Germinal center (tissue), 1 donor: ENCODE data around the gene TM7SF3.

Experiments used
- DNase-seq: peaks from one replicate; pipeline ENCODE4 v3.0.0; 2012; ENCODE audit warnings: mixed read lengths, low spot score

The TM7SF3 gene

GRCh38 chr12:27014859-27015729 lies 910 bp upstream of the TM7SF3 start:
- no peak for DNase-seq

- DNase-seq = no peak
Observed at GRCh38 chr12:27013611-27014084, 536 bp downstream of the TM7SF3 start.

- no peak for DNase-seq
Observed at GRCh38 chr12:27012982-27013255, 1.3 kb downstream of the TM7SF3 start.

- DNase-seq = no peak
Observed at GRCh38 chr12:27012239-27012981, 1.8 kb downstream of the TM7SF3 start.

GRCh38 chr12:27009881-27010301 lies 4.3 kb downstream of the TM7SF3 start:
- DNase-seq = no peak

- DNase-seq = no peak
Observed at GRCh38 chr12:27008081-27008480, 6.1 kb downstream of the TM7SF3 start.

- DNase-seq = no peak
Observed at GRCh38 chr12:27006797-27007467, 7.3 kb downstream of the TM7SF3 start.

GRCh38 chr12:27005495-27005894 lies 8.7 kb downstream of the TM7SF3 start:
- no peak for DNase-seq

GRCh38 chr12:27003421-27004381 lies 10.5 kb downstream of the TM7SF3 start:
- DNase-seq = no peak

- DNase-seq = no peak
Observed at GRCh38 chr12:27002141-27002540, 12.0 kb downstream of the TM7SF3 start.

GRCh38 chr12:27001663-27002062 lies 12.5 kb downstream of the TM7SF3 start:
- DNase-seq = no peak

- DNase-seq = no peak
Observed at GRCh38 chr12:27000961-27001360, 13.2 kb downstream of the TM7SF3 start.

GRCh38 chr12:26997003-26997402 lies 17.2 kb downstream of the TM7SF3 start:
- no peak for DNase-seq

GRCh38 chr12:26995706-26996105 lies 18.5 kb downstream of the TM7SF3 start:
- no peak for DNase-seq

- DNase-seq = no peak
Observed at GRCh38 chr12:26994109-26994508, 20.1 kb downstream of the TM7SF3 start.

- DNase-seq = no peak
Observed at GRCh38 chr12:26991826-26992225, 22.4 kb downstream of the TM7SF3 start.

- DNase-seq = no peak
Observed at GRCh38 chr12:26989873-26990272, 24.3 kb downstream of the TM7SF3 start.

- no peak for DNase-seq
Observed at GRCh38 chr12:26988703-26989102, 25.5 kb downstream of the TM7SF3 start.

GRCh38 chr12:26987634-26988424 lies 26.4 kb downstream of the TM7SF3 start:
- no peak for DNase-seq

GRCh38 chr12:26982866-26983265 lies 31.3 kb downstream of the TM7SF3 start:
- no peak for DNase-seq

- DNase-seq = no peak
Observed at GRCh38 chr12:26979733-26980132, 34.5 kb downstream of the TM7SF3 start.
